CD14-positive monocyte (primary cell): Measurements from ENCODE around the gene ITGA7. TPM values are rescaled to one million over a fixed set of nuclear protein-coding genes. Genes with fewer than 3 reads are reported as not detected.

Experiments
- DNase-seq, 3 donors: peaks; one replicate each; pipeline ENCODE4 v3.0.0-alpha.2; 2011 to 2022
- H2AFZ ChIP-seq: 2 replicates; pipeline ENCODE4 v1.6.0; 2012; ENCODE audit warnings: mild to moderate bottlenecking, low read depth, low read length, inconsistent platforms; ENCODE audit not compliant: insufficient read depth, poor library complexity, severe bottlenecking
- H3K27ac ChIP-seq, 2 donors: 1 replicate in 1 of 2; 2 replicates in 1 of 2; pipeline ENCODE4 v1.5.1; 2012 to 2013; ENCODE audit warnings: low read length in 2 of 2, control low read depth in 1 of 2, inconsistent platforms in 1 of 2, low read depth in 1 of 2, mild to moderate bottlenecking in 1 of 2
- H3K27me3 ChIP-seq, 2 donors: one replicate each; pipeline versions ENCODE4 v1.6.0 to v1.6.1; 2011 to 2013; ENCODE audit warnings: low read length in 2 of 2; ENCODE audit not compliant: control insufficient read depth in 2 of 2, insufficient read depth in 2 of 2
- H3K36me3 ChIP-seq, 2 donors: replicated peaks in 1 of 2; 1 replicate in 1 of 2; 2 replicates in 1 of 2; pipeline versions ENCODE4 v1.5.1 to v1.6.1; 2012 to 2013; ENCODE audit warnings: low read length in 2 of 2, control low read depth in 1 of 2, inconsistent platforms in 1 of 2, mild to moderate bottlenecking in 1 of 2; ENCODE audit not compliant: insufficient read depth in 2 of 2, control insufficient read depth in 1 of 2
- H3K4me1 ChIP-seq, 2 donors: 1 replicate in 1 of 2; 2 replicates in 1 of 2; pipeline versions ENCODE4 v1.5.1 to v1.6.1; 2012 to 2013; ENCODE audit warnings: low read length in 2 of 2, control low read depth in 1 of 2, inconsistent platforms in 1 of 2, mild to moderate bottlenecking in 1 of 2, moderate library complexity in 1 of 2; ENCODE audit not compliant: insufficient read depth in 2 of 2, control insufficient read depth in 1 of 2
- H3K4me2 ChIP-seq: replicated peaks from 2 replicates; pipeline ENCODE3; 2012; ENCODE audit warnings: low read length, moderate library complexity, mild to moderate bottlenecking; ENCODE audit not compliant: poor library complexity, severe bottlenecking; ENCODE audit errors: extremely low read depth
- H3K4me3 ChIP-seq, 3 experiments: fragments of 200-600 bp in 1 of 3; sonication (generic) in 1 of 3; replicated peaks in 1 of 3; 1 replicate in 2 of 3; 2 replicates in 1 of 3; pipeline ENCODE4 v1.5.1; 2011 to 2013; ENCODE audit warnings: low read length in 3 of 3, mild to moderate bottlenecking in 3 of 3, control low read depth in 2 of 3, low read depth in 2 of 3, inconsistent platforms in 1 of 3, moderate library complexity in 1 of 3
- H3K79me2 ChIP-seq: 2 replicates; pipeline ENCODE4 v1.6.0; 2012; ENCODE audit warnings: mild to moderate bottlenecking, control low read depth, inconsistent platforms, low read length, moderate library complexity; ENCODE audit not compliant: insufficient read depth
- H3K9ac ChIP-seq: 2 replicates; pipeline ENCODE4 v1.6.0; 2017; ENCODE audit warnings: low read length, mild to moderate bottlenecking; ENCODE audit not compliant: insufficient read depth, poor library complexity, severe bottlenecking
- H3K9me3 ChIP-seq, 2 donors: replicated peaks in 1 of 2; 1 replicate in 1 of 2; 2 replicates in 1 of 2; pipeline versions ENCODE4 v1.5.1 to v1.6.1; 2012 to 2013; ENCODE audit warnings: low read length in 2 of 2, control low read depth in 1 of 2; ENCODE audit not compliant: control insufficient read depth in 1 of 2, insufficient read depth in 1 of 2
- H4K20me1 ChIP-seq: 2 replicates; pipeline ENCODE4 v1.6.0; 2012; ENCODE audit warnings: mild to moderate bottlenecking, low read length, control low read depth, moderate library complexity; ENCODE audit not compliant: insufficient read depth
- H3K27ac Mint-ChIP-seq, 7 donors: one replicate each; pipeline ENCODE4 v1.8.0; 2020; ENCODE audit warnings: mild to moderate bottlenecking in 7 of 7, mixed read lengths in 7 of 7, moderate library complexity in 6 of 7, inconsistent platforms in 2 of 7
- H3K27me3 Mint-ChIP-seq, 3 donors: one replicate each; pipeline ENCODE4 v1.8.0; 2021 to 2022; ENCODE audit warnings: low read depth in 3 of 3, mild to moderate bottlenecking in 3 of 3, mixed read lengths in 3 of 3, moderate library complexity in 3 of 3, inconsistent platforms in 1 of 3
- H3K36me3 Mint-ChIP-seq, 2 donors: one replicate each; pipeline ENCODE4 v1.8.0; 2020; ENCODE audit warnings: mixed read lengths in 2 of 2, inconsistent platforms in 1 of 2, mild to moderate bottlenecking in 1 of 2
- H3K4me1 Mint-ChIP-seq: one replicate; pipeline ENCODE4 v1.8.0; 2020; ENCODE audit warnings: mild to moderate bottlenecking, mixed read lengths
- H3K4me3 Mint-ChIP-seq, 2 donors: one replicate each; pipeline ENCODE4 v1.8.0; 2020; ENCODE audit warnings: mild to moderate bottlenecking in 2 of 2, mixed read lengths in 2 of 2, moderate library complexity in 1 of 2
- H3K9me3 Mint-ChIP-seq, 7 donors: one replicate each; pipeline ENCODE4 v1.8.0; 2020 to 2022; ENCODE audit warnings: mixed read lengths in 7 of 7, mild to moderate bottlenecking in 6 of 7, moderate library complexity in 6 of 7, inconsistent platforms in 2 of 7
- WGBS: methylation state at CpG from one replicate; pipeline ENCODE4 v1.1.5; 2013; ENCODE audit warnings: missing lambda C conversion rate; ENCODE audit not compliant: insufficient coverage; 5-methylcytosine and 5-hydroxymethylcytosine counted together
- intact Hi-C, 2 donors: fragments of 100-400 bp; cut with micrococcal nuclease; formaldehyde crosslinking; loops; one replicate each; pipeline versions ENCODE4 v1.15.0 to v1.15.1; 2023
- polyA plus RNA-seq, 3 donors: library from polyadenylated mRNA; depleted of rRNA in 1 of 3; unstranded in 2 of 3; stranded (reverse) in 1 of 3; fragments of 300-500 nt in 2 of 3; fragments of >200 nt in 1 of 3; fragmentation: Illumina TruSeq in 2 of 3; gene quantifications; 1 replicate in 2 of 3; 2 replicates in 1 of 3; pipeline ENCODE4 v1.2.3, GENCODE V29; 2012 to 2021
- TF ChIP-seq, protein P1 (sequence below): fragments of 200-600 bp; IDR thresholded peaks from one replicate; pipeline ENCODE4 v1.8.0; 2022; ENCODE audit warnings: antibody characterized with exemption, mild to moderate bottlenecking

ITGA7 gene
- polyA plus RNA-seq, 3 donors = 0.23 to 3.3 (median 0.55) TPM

- peaks cover 3 to 8% of the 10 kb centered on the region in 2 donors for H3K36me3 Mint-ChIP-seq
- peak overlapping the region; percentile 77 to 86 for H3K4me3 Mint-ChIP-seq
- Histone ChIP-seq H2AFZ (no peak overlapping the region), H3K4me2 (peak overlapping the region; percentile 76), H3K4me3 (peak overlapping the region in 1 of 3 experiments; percentile 68), H3K4me1 (peaks cover 26 to 30% of the 10 kb centered on the region in 2 donors), H3K36me3 (no peaks in the 10 kb centered on the region), H3K27ac (no peak overlapping the region), H3K9me3 (no peaks in the 10 kb centered on the region), H3K79me2 (no peaks in the 10 kb centered on the region), H4K20me1 (no peaks in the 10 kb centered on the region), H3K27me3 (peaks cover 18 to 61% of the 10 kb centered on the region in 2 donors), H3K9ac (no peak overlapping the region)
- H3K27me3 Mint-ChIP-seq = peaks cover 49 to 77% (median 72%) of the 10 kb centered on the region in 3 donors
- no CpG with 5 or more reads among the region's 3 CpGs for WGBS
- DNase-seq = peak in 2 of 3 donors; percentile 54 to 64
- H3K4me1 Mint-ChIP-seq = peaks cover 36% of the 10 kb centered on the region
- H3K27ac Mint-ChIP-seq = peak overlapping the region in 1 of 7 donors; percentile 43
- intact Hi-C loops = loop anchor here in 1 of 2 donors (5.0 kb wide), 1 partner anchor 46 kb away; no protein-coding TSS in a partner anchor
- H3K9me3 Mint-ChIP-seq = peaks cover 0 to 11% (median 2%) of the 10 kb centered on the region in 7 donors
- TF ChIP-seq, protein P1, sequence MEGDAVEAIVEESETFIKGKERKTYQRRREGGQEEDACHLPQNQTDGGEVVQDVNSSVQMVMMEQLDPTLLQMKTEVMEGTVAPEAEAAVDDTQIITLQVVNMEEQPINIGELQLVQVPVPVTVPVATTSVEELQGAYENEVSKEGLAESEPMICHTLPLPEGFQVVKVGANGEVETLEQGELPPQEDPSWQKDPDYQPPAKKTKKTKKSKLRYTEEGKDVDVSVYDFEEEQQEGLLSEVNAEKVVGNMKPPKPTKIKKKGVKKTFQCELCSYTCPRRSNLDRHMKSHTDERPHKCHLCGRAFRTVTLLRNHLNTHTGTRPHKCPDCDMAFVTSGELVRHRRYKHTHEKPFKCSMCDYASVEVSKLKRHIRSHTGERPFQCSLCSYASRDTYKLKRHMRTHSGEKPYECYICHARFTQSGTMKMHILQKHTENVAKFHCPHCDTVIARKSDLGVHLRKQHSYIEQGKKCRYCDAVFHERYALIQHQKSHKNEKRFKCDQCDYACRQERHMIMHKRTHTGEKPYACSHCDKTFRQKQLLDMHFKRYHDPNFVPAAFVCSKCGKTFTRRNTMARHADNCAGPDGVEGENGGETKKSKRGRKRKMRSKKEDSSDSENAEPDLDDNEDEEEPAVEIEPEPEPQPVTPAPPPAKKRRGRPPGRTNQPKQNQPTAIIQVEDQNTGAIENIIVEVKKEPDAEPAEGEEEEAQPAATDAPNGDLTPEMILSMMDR = no peak
Observed at GRCh38 chr12:55708695-55709233, 1.1 kb upstream of the ITGA7 start.

DNA sequence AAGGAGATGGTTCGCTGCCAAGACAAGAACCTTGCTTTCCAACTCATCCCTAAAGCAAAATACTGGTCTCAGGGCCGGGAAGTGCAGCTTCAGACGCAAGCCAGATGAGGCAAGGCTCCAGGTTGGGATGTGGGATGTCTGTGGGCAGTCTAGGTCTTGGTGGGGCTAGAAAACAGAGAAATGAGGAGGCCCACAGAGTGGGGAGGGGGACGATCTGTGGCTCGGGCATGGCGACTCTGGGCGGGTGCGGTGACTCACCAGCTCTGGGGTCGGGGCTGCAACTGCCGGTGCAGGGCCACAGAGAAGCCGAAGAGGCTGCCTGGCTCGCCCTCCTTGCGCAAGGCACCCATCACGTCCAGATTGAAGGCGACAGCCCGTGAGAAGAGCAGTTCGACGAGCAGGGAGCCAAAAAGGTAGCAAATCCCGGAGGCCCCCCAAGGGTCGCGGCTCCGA lies 459 bp downstream of the ITGA7 start:
- intact Hi-C loops = loop anchor here in 1 of 2 donors (5.0 kb wide), 1 partner anchor 45 kb away; no protein-coding TSS in a partner anchor

More for the DNA sequence above, 459 bp downstream of the ITGA7 start:
- Mint-ChIP-seq H3K36me3 (peaks cover 3 to 5% of the 10 kb centered on the region in 2 donors), H3K27me3 (peaks cover 45 to 72% (median 61%) of the 10 kb centered on the region in 3 donors), H3K4me3 (peak overlapping the region; percentile 79 to 84), H3K4me1 (peaks cover 36% of the 10 kb centered on the region), H3K9me3 (peaks cover 0 to 11% (median 2%) of the 10 kb centered on the region in 7 donors), H3K27ac (peak overlapping the region in 1 of 7 donors; percentile 73)
- Histone ChIP-seq H3K36me3 (no peaks in the 10 kb centered on the region), H2AFZ (peak overlapping the region; percentile 44), H3K27ac (no peak overlapping the region), H3K4me1 (peaks cover 26 to 30% of the 10 kb centered on the region in 2 donors), H3K27me3 (peaks cover 18 to 51% of the 10 kb centered on the region in 2 donors), H3K9ac (no peak overlapping the region), H3K4me3 (peak overlapping the region in 1 of 3 experiments; percentile 68), H4K20me1 (no peaks in the 10 kb centered on the region), H3K79me2 (no peaks in the 10 kb centered on the region), H3K9me3 (no peaks in the 10 kb centered on the region), H3K4me2 (peak overlapping the region; percentile 76)
- peak; percentile 47 to 71 (median 64) for DNase-seq
- TF ChIP-seq, protein P1 = no peak
- 1% methylated on average over 15 of the region's 22 CpGs for WGBS
